T-helper 2 cell treated with Interferon-gamma antibody and Interleukin-4, amounts not matched to agents 100 ng/mL and 5 ng/mL, for 36 hours (primary cell): Measurements from ENCODE around the gene ZDHHC3. TPM values are rescaled to one million over a fixed set of nuclear protein-coding genes. Genes with fewer than 3 reads are reported as not detected.
"Not testable (repeated sequence)": the region's sequence is repeated elsewhere in the genome, so short reads cannot be mapped to it uniquely, and the experiment has no call there.

Experiments used
- intact Hi-C: fragments of 100-400 bp; cut with micrococcal nuclease; formaldehyde crosslinking; loops from one replicate; pipeline ENCODE4 v1.15.1; 2023
- total RNA-seq: library from RNA; stranded (reverse); gene quantifications from 2 replicates; pipeline ENCODE4 v1.2.3, GENCODE V29; 2022

Gene ZDHHC3
- total RNA-seq, 1 donor from 2014 or later: 51.8 TPM

DNA sequence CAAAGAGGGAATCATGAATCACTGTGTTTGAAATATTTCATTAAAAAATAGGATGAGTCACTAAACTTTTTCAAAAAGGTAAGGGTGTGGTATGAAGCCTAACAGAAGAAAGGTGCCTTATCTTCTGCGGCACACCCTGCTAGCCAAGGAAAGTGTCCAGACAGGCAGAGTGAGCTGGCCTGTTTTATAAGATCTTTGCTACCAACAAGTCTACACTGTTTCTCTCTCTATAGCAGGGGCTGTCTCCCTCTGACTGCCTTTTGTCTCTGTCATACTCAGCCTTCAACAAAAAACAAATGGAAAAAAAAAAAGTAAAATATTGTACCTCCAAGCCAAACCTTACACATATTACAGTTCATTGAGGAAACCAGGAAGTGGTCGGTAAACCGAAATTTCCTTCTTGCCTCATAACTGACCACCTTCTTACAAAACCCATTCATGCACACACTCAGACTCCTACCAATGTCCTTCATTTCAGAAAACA is 9.1 kb downstream of the ZDHHC3 start:
- intact Hi-C loops: loop anchor here (10.0 kb wide), 1 partner anchor 342 kb away; the partner anchor contains the start of gene ZNF197

DNA sequence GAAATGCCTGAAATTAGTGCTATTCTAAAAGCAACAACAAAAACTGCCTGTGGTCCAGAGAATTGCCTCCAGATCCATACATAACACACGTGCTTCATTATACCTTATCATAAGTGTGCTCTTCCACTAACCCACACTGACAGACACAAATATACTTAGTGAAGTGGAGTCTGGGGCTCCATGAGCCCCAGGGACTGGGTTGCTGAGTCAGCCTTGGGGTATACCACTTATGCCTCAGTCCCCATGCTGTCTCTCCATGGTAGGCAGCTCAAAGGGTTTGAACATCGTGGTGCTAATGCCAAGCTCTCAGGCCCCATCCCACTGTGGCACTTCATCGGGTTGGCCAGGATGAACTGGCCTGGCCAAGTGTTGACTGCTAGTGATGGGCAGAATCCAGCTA is 10.8 kb downstream of the ZDHHC3 start:
- intact Hi-C loops: loop anchor here (10.0 kb wide), 1 partner anchor 340 kb away; the partner anchor contains the start of gene ZNF197

DNA sequence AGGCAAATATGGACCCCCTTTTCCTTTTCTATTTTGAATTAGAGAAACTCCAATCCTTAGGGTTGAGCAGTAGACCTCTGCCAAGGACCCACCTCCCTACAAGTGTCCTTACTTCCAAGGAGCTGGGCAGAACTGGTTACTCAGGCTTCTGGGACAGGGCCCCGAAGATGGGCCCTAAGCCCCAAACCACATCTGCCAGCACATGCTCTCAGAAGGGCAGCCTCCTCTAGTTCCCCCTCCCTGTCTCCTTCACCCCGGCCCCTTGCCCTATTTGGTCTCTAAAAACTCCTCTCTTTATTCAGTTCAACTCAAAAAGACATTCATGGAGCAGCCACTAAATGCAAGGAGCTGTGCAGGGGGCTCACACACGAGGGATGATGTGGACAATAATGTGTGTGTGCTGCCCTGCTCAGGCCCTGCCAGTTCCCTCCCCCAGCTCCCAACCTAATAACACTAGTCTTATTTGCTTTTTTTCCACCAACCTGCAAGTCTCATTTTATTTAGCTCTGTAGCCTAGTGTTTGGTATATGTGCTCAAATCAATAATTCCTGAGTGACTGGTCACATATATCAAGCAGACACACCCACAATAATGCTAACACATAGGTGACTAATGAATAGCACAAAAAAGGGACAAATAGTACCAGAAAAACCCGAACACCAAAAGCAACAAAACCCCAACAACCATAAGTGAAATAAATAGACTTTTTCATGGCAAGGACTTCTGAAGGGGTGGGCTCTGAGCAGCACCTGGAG is 12.2 kb downstream of the ZDHHC3 start:
- intact Hi-C loops: loop anchor here (10.0 kb wide), 1 partner anchor 339 kb away; the partner anchor contains the start of gene ZNF197

DNA sequence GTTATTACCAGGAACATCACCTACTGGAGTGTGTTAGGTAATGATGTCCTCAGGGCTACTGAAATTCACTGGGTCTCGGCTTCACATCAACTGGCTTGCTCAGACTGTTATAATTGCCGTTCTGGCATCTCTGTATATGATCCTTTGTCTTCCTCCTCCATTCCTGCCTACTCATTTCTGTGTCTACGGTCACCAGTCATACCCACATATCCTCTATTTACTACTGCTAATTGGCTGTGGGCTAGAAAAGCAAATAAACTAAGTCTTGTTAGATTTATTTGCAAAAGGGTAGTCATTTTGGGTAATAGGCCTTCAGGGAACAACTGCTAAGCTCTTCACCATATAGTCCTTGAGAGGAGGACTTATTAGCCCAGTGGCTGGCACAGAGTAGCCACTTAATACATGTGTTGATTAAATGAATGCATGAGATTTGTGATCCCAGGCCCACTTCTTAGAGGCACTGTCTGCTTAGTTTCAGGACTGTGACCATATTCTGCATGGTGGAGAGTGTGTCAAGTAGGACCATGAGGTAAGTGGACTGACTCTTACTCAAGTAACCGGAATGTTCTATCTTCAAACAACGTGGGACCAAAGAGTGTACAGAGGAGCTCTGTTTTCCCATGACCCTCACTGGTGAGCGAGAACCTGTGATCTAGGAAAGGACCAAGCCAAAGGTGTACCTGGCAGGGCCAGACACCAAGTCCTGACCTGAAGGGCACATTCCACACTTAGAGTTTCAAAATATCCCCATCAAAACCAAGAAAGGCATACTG is 13.2 kb downstream of the ZDHHC3 start:
- intact Hi-C loops: loop anchor here (10.0 kb wide), 1 partner anchor 338 kb away; the partner anchor contains the start of gene ZNF197

DNA sequence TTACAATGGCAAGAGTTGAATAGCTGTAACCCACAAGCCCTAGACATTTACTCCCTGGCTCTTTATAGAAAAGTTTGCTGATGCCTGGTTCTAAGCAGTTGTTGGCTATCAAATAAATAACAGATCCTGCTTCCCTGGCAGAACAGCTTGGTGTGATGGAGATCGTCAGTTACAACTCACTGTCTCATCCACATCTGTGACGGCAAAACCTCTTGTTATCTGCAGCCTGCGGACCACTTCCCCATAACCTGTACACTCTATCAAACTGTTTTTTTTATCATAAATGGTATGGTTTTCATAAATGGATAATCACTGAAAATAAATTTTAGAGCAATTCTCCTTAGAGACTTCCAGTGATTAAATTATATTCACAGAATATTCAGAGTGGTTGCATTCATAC is 14.1 kb downstream of the ZDHHC3 start:
- intact Hi-C loops: loop anchor here (10.0 kb wide), 1 partner anchor 337 kb away; the partner anchor contains the start of gene ZNF197

DNA sequence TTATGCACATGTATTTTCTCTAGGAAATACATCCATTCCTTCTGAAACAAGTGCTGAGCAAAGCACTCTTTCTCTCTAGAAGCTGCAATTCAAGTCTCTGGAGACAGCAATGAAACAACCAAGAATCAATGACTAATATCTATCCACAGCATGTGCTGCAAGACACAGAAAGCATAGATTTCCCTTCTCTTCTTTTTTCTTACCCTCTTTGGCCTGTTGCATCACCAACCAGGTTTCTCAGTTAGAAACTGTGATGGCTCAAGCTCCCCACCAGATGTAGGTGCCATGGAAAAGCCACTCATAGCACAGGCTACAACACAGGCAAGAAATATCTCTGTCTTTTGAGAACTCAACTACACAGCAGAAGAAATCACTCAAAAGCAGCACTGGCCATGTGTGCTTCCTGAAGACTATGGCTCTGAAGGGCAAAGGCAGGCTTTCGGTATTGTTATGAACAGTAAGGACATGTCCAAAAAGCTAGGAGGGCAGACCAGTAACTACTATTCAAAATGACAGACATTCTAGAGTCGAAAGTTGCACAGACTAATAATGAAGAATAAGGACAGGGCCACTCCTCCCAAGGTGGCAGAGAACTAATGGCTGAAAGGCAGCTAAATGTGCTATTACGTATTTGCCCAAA is 15.5 kb downstream of the ZDHHC3 start:
- intact Hi-C loops: loop anchor here (10.0 kb wide), 1 partner anchor 336 kb away; the partner anchor contains the start of gene ZNF197

DNA sequence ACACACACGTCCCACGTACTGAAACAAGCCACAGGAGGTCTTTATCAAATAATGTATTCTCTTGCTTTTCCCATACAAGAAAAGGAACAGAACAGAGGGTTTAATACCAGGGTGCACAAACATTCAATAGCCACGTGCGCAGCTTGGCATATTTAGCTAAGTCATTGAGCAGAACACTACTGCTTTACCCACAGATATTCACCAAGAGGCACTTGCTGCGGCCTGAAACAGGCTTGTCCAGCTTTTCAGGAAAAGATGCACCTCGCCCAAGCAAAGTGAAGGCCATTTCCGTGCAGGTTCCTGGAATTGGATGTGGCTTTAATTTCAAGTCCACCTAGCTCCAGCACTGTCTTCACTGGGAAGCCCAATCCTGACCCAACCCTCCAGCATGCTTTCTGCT is 17.6 kb downstream of the ZDHHC3 start:
- intact Hi-C loops: no loop called here

DNA sequence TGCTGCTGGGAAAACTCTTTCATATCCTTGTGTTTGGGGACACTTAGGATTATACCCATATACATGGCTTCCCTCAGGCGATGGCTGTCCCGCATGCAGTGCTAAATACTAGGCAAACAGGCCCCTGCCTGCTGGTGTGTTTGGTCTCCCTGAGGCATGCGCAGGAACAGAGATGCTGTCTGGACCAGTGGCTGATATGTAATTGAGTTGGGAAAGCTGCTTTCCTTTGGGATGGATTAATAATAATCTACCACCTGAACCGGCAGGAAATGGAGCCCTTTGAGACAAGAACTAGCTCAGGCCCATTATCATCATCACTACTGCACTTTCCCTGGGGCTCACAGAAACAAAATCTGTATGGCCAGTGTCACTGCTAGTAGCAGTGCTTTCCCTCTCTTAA is 18.0 kb downstream of the ZDHHC3 start:
- intact Hi-C loops: no loop called here

DNA sequence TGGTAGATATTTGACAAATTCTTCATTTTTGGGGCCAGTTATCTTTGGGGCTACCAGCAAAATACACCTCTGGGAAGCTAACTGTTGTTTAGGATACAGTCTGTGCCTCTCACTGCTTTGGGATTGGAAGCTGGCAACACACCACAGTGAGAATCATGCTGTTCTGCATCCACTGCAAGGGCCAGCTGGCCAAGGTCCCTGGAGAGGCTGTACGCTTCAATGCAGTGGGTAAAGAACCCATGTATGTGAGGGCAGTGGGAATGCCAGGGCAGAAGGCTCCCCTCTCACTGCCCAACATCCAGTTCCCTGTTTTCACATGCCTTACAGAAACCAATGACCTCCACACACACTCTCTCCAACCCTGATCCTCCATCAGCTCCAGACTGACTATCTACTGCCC is 20.1 kb downstream of the ZDHHC3 start:
- intact Hi-C loops: no loop called here

DNA sequence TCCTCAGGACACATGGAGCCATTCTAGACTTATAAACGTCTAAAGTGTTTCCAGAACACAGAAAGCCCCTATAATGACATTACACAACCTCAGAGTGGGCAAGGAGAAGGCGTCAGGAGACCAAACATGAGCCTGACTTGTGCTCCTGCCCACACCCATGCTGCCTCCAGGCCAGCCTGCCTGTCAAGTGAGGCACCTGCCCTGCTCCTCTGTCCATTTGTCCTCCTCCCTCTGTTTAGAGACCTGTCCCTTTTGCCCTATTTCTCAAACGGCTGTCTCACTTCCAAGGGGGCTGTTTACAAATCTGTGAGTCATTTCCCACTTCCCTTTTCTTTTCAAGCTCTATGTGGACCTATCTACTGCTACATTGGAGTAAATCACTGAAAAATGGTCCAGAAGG is 21.0 kb downstream of the ZDHHC3 start:
- intact Hi-C loops: no loop called here

DNA sequence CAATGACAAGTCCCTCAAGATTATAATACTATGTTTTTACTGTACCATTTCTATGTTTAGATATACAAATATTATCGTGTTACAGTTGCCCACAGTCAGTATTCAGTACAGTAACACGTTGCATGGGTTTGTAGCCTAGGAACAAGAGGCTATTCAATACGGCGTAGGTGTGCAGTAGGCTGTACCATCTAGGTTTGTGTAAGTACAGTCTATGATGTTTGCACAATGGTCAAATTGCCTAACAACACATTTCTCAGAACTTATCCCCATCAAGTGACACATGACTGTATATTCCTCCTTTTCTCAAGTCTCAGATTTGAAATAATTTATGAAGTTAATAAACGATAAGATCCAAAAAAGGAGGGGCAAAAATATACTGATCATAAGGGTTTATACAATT is 21.7 kb downstream of the ZDHHC3 start:
- intact Hi-C loops: no loop called here

DNA sequence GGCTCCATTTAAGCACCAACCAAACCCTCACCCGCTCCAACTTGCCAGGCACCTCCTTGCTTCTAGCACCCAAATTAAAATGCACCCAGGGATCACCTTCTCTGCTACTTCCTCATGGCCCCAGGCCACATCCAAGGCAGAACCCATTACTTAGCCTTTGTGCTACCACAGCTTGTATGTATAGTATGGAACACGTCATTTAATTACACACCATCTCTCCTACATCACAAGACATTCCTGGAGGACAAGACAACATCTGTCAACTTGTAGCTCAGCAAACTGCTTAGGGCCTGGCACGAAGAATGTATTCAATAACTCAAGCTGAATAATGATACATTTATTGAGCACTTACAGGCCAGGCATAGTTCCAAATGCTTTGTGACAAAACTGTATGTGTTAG is 23.3 kb downstream of the ZDHHC3 start:
- intact Hi-C loops: no loop called here

DNA sequence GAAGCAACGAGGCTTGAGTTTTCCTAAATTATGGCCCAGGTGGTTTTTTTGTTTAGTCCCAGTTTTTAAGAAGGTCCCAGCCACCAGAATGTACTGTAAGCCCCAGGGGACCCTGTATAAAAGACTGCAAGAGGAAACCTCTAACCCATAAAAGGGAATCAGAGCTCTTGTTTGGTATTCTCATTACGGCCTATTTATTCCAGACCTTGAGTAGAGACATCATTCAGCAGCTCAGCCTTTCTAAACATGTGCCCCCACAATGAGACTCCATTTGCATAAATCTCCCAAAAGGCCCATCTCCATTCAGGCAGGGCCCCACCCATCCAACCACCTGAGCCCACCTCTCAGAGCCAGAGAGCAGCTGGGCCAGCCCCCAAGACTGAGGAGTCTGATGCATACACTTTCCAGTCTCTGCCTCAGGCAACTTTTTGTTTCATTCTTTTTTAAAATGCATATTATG is 25.7 kb downstream of the ZDHHC3 start:
- intact Hi-C loops: no loop called here

DNA sequence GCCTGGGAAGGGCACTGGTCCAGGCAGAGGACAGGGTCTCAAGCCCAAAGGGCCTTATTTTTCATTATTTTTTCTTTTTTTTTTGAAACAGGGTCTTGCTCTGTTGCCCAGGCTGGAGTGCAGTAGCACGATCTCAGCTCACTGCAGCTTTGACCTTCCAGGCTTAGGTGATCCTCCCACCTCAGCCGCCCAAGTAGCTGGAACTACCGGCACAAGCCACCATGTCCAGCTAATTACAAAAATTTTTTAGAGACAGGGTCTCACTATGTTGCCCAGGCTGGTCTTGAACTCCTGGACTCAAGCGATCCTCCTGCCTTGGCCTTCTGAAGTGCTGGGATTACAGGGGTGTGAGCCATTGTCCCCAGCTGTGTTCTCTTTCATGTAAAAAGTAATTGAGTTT is 26.2 kb downstream of the ZDHHC3 start:
- intact Hi-C loops: not testable (repeated sequence)

DNA sequence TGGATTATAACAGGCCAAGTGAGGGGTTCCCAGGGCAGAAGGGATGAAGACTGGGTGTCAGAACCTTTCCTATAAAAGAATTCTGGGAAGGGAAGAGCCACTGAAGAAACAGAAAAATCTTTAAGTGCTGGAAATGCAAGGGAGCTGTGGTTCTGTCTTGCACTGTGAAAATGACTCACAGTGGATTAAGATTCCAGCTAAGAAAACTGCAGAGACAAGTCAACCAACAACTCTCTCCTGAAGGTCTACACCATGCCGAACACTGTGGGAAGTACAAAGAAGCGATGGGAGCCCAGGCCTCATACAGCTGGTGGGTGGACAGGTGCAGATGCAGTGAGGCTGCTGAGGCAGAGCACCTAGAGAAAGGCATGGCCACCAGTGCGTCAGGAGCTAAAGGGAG is 27.7 kb downstream of the ZDHHC3 start:
- intact Hi-C loops: no loop called here

DNA sequence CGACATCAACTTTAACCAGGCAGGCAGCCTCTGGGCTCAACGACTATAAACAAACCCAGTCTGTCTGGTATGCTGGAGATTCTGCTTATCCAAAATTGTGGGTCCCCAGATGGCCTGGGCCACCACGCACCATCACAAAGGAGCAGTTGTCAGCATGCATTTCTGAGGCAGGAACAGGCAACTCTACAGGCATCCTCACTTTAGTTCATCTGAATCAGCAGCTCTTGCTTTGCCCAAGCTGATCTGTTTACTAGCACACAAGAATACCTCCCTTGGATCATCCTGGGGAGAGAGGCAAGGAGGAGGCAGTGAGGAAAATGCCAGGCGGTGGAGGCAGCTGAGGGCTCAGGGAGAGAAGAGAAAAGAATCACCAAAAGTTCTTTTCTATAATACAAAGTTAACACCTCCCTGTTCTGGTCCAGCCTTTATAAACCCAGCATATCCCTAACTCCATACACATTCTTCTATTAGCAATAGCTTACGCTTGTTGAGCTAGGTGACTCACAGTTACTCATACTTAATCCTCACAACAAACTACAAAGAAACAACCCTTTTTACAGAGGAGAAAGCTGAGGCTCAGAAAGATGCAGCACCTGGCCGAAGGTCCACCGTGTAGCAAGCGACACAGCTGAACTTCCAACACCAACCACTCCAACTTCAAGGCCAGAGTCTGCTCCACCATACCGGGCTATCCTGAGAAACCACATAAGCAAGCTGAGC is 33.6 kb downstream of the ZDHHC3 start:
- intact Hi-C loops: no loop called here

DNA sequence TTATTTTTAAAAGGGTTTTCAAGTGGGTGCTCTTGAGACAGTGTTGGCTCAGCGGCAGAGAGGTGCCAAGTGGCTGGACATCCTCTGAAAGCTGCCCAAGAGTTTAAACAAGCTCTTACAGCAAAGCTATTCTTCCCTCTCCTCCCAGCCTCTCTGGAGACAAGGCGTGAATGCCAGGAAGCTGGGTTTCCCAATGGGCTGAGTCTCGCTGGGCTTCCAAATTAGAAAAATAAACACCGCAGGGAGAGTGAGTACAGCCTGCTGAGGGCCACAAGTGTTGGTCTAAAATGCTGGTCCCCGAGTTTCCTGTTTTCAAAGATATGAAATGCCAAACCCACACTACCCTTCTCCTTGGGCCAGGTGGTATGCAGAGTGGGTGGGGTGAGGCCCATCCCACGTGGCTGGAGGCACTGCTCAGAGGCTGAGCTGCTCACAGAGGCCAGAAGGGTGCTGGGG is 36.4 kb downstream of the ZDHHC3 start:
- intact Hi-C loops: no loop called here

DNA sequence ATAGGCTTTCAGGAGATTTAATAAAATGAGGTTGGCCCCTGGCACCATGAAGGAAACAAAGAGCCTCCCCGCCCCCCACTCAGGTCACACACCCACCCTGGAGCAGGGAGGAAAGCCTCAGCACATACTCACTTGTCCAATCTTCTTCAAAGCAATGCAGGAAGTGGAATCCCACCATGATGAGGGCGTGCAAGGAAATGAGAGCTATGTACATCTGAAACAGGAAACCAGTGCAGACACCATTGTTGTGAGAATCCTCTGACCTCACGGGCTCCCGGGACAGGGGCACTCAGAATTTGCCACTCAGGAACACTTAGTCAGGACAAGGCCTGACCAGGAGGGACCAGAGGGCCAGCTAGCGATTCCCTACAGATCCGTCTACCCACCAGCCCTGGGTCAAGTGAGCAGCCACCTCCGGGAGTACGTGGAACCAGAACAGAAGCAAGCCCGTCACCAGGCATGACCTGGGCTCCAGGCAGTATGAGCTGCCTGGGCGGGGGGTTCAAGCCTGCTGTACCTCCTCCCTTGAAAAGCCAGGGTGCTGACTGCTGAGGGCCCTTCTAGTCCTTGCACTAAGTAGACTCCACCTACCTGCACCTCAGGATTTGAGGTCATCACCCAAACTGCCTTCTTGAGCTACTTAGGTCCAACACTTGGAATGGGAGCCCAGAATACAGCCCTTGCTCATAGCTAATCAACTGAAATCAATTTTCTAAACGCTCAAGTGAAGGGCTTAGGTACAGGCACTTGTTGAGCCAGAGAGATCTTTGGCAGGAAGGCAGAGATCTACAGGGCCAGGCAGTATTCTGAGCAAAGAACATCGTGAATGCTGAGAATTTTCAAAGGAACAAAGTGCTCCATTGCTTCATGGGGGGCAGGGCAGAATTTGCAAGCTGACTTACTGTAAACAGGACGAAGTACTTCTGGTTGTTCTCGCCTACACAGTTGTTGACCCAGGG is 42.7 kb downstream of the ZDHHC3 start:
- intact Hi-C loops: no loop called here

DNA sequence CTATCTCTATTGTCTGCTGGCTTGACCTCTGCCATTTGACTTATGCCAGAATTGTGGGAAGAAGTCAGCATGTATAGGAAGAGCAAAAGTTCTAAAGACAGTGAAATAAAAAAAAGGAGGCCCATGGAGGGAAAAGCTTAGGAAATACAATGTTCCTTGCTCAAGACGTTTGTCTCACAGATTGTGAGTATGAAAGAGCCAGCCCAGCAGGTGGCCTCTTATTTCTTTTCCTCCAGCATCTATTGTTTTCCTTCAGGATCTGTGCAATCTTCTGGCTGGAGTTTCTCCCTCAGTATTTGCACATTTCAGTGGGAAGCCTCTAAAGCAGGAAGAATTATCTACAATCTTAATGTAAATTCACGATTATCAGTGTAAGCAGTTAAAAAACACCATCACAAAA is 43.7 kb downstream of the ZDHHC3 start:
- intact Hi-C loops: no loop called here

DNA sequence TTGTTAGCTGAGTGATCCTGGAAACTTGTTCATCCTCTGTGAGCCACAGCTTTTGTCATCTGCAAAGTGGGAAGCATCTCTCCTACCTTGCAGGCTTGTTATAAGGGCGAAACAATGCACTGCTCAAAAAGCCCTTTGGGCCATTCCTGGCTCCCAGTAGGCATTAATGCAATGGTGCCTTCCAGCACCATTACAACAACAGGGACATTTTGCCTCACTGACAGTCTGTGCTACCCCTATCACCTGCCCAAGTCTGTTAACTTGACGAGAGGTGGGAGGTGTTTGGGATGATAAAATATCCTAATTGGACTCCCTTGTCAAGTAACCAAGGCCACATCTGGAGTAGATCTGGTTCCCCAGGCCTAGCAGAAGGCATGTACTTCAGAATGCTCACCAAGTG is 44.2 kb downstream of the ZDHHC3 start:
- intact Hi-C loops: no loop called here
